NCI-H2171 treated with DMSO at 0.1 percent for 48 hours (cell line): ENCODE measurements around the gene TPPP.

Source experiments
- DNase-seq: peaks from one replicate; lab custom pipeline; 2025; lab: John Stamatoyannopoulos, UW

Gene TPPP

DNA sequence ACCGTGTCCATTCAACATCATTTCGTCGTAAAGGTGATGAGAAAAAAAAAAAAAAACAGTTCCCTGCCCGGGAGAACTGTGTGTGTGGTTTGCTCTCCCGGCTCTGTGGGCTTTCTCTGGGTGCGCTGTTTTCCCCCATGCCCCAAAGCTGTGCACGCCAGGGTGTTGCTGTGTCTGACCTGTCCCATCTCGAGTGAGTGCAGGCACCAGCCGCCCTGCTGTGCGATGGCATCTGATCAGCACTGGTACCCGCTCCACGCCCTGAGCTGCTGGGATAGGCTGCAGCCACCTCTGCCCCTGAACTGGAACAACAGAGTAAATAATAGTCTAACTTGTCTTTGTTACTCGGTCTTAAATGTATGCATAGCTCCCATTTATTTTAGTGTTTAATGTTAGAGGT lies 47.7 kb downstream of the TPPP start:
- DNase-seq: no peak

DNA sequence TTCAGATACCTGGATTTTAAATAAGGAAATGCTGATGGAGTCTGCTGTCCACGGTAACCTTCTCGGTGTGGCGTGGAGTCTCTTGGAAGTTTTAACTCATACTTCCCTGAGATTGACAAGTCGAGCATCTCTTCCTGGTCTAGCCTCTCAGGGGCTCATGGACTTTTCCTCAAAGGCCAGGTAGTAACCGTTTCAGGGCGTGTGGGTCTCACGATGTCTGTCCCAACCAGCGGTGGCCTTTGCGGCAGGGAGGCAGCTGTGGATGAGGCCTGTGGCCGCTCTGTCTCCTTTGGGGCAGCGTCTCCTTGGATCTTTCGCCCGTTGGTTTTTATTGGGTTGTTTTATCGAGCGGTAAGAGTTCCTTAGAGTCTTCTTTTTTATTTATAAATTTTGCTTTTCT lies 48.2 kb downstream of the TPPP start:
- no peak for DNase-seq

DNA sequence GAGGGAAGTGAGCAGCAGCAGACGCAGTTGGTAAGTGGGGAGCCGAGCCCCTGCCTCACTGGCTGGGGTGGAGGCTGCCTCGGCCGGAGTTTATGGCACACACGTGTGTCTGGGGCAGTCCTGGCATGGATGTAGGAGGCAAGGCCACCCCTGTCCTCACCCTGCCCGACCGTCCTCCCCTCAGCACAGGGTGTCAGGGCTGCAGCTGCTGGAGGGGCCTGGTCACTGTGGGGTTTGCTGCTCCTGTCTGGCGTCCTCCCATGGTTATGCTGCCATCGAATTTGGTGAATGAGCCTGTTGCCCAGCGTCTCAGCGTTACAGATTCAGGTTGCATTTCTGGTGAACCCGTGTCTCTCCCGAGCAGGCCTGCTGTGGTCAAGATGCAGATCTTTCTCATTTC lies 48.6 kb downstream of the TPPP start:
- DNase-seq: no peak

DNA sequence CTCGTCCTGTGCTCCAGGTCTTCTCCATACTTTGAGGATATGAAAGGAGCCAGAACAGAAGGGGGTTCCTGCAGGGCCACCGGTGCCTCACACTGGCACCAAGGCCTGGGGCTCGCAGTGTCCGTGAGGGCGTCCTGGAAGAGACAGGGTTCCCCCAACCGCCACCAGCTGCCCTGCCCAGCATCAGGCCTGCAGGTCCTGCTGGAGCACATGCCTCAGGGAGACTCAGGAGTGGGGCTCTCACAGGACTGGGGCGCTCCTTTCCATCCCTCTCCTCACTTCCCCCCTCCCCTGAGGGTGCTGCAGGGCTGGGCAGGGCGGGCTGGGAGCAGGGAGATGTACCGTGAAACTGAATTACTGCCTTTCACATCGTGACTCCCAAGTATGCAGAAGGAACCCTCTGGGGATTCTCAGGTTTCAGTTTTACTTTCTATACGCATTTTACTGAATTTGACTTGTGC lies 49.3 kb downstream of the TPPP start:
- peak; percentile 90 for DNase-seq

DNA sequence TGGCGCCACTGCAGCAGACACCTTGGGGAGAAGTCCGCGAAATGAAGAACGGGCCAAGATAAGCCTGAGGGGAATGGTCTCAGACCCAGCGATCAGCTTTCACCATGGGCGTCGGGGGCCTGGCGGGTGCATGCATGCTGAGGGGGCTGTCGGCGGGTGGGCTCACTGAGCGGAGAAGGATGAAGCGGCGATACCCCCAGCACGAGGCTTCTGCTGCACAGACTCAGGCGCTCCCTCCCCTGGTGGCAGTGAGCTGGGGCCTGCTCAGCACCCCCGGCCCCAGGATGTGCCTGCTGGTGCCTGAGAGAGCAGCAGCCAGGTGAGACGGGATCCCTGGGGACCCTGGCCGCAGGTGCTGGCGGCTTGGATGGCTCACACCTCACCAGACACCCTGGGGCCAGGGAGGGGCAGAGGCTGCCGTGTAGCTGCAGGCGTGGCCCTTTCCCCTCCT lies 49.8 kb downstream of the TPPP start:
- peak; percentile 98 for DNase-seq

DNA sequence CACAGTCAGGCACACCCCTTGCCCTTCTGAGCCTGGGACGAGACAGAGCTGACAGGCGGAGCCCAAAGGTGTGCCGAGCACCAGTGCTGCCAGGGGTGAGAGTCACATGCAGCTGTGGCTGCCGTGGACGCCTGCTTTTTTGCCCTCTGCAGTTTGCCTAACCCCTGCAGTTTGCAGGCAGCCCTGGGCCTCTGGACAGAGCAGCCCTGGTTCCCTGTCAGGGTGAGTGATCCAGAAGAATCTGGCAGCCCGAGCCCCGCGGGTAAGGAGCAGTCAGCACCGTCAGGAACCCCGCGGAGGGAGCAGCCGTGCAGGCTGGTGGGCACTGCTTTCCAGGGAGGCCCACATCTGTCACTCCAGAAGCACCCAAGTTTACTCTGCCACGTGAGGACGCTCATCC lies 50.7 kb downstream of the TPPP start:
- peak; percentile 99 for DNase-seq

DNA sequence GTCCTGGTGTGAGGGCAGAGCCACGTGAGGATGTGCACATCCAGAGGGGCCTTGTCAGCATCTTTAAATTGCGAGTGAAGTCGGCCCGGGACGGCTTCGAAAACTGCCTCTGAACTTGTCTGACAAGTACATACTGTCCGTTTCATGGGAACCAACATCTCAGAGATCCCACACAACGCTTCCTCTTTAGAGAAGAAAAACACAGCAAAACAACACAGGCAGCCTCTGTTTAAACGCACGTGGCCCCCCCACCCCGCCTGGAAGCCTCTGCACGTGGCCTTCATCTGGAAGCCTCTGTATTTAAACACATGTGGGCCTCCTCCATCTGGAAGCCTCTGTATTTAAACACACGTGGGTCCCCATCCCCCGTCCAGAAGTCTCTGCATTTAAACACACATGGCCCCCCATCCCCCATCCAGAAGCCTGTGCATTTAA lies 51.8 kb downstream of the TPPP start:
- DNase-seq: no peak

DNA sequence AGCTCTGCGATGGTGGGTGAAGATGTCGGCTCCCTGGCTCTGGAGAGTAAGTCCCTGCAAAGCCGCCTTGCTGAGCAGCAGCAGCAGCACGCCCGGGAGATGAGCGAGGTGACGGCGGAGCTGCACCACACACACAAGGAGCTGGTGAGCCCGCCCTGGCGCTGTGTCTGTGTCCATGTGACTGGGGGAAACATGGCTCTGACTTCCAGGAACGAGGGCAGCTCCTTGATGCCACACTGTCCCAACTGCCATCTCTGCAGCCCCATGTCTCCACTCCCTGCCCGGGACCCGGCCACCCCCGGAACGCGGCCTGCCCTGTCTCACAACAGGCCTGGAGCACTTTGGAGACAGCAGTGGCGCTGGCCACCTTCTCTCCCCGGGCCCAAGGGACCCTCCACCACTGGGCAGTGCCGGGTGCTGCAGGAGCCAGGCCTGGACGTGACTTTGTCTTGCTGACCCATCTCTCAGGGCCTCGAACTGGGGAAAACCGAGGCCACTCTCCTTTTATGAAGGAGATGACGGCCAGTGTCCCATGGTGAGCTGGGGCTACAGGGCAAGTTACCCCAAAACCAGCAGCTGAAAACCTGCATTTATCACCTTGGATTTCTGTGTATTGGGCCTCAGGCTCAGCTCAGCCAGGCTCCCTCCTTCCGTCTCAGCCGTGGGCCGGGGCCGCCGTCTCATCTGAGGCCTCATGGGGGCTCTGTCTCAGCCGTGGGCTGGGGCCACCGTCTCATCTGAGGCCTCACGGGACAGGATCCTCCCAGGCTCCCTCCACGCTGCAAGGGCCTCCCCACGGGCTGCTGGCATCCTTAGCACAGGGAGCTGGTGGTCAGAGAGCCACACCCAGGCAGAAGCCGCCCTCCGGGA lies 52.5 kb downstream of the TPPP start:
- DNase-seq: no peak

DNA sequence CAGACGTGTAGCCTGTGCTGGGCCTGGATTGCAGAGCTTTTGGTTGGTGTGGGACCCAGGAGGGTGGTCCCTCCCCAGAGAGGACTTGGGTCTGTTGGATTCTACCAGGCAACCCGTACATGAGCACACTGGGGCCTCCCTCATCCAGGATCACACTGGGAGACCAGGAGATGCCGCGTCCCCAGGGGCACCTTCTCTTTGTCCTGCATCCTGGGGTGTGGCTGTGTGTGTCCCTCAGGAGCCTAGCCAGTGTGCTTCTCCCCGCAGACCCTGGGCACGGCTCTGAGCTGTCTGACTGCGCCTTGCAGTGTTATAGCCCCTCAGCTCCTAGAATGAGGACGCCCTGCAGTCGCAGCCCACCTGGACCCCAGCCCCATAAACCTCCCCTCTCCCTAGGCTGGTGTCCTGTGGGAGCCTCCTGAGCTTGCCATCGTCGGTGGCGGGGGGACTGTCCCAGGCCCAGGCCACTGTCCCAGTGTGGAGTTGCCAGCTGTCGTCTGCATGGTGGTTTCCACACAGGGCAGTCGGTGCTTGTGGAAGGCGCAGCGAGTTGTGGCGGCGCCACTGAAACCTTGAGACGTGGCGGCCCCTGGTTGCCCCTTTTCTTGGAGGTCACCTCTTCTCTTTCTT lies 53.5 kb downstream of the TPPP start:
- no peak for DNase-seq

DNA sequence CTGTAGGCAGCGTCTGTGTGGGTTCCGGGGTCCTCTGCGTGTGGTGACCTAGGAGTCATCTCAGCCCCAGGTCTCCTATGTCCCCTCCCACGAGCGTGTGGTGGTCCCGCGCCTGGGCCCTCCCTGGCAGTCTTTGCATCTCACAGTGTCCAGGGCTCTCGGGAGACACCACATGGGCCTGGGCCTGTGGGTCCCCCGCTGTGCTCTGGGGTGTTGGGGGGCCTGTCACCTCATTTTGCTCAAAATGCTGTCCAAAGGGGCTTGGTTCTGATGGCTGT lies 54.0 kb downstream of the TPPP start:
- no peak for DNase-seq

DNA sequence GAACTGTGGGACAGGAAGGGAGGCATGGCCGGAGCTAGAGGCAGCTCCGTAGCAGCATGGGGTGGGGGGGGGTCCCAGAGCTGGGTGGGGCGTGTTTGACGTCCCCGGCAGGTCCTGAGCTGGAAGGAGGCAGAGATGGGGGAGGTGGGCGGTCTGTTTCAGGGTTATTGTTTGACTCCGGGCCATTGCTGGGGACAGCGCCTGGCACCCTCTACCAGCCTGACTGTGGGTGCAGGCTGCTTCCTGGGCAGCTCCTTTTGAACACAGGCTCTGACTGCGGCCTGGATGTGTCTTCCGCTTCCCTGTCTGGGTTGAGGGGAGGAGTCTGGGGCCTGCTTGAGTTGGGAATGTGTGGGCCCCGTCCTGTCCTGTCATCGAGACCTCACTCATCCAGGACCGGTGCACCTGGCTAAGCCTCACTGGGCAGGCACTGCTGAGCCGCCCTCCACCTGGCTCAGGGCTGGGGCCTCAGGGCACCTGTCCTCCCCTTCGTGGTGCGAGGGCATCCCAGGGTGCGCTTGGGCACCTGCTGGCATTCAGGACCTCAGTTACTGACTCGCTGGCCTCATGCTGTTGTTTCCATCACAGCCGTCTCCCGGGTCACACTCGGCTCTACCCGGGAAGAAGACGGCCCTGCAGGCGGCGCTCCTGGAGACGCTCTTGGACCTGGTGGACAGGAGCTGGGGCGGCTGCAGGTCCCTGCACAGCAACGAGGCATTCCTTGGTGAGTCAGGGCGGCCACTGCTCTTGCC lies 54.5 kb downstream of the TPPP start:
- DNase-seq: no peak

DNA sequence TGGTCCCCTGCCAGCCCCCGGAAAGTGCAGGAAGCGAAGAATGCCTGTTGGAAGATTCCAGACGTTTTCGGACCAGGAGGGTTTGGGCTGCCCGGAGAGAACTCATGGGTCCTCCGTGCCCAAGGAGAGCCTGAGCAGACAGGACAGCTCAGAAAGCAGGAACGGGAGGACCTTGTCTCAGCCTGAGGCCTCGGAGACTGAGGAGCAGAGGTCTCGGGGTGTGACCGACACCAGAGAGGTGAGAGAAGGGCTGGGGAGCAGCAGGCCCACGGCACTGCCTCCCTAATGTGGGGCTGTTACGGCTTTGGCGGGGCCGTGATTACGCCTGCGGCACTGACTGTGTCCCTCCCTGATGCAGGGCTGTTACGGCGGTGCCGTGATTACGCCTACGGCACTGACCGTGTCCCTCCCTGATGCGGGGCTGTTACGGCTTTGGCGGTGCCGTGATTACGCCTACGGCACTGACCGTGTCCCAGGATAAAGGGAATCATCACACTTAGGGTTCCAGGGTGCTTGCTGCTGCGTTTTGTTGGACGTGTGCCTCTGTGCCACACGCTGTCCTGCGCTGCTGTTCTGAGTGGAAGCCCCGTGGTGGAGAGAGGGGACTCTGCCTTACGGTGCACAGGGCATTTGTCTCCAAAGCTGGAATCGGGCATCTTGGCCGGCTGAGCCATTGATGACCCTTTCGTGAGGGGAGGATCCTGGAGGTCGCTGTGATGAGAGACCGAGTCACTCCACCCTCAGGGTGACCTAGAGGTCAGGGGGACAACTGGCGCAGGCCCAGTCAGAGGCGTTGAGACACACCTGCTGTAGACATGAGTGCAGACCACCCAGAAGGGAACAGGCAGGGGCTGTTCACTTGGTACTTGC lies 55.3 kb downstream of the TPPP start:
- DNase-seq: no peak

DNA sequence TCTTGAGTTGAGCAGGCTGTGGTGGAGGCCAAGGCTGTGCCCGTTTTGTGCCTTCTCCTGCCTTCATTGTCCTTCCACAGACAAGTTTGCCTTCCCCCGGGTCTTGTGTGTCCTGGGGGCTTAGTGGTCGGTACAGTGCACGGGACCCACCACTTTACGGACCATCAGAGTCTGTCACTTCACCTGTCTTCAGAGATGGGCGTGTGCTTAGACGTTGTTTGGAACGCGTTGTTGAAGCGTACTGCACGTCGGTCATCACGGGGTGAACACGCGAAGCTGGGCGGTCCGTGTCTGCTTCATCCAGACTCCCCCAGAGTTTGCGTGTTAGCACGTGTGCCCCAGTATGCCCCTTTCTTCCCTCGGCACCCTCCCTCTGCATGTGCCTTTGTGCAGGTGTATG lies 56.2 kb downstream of the TPPP start:
- no peak for DNase-seq

DNA sequence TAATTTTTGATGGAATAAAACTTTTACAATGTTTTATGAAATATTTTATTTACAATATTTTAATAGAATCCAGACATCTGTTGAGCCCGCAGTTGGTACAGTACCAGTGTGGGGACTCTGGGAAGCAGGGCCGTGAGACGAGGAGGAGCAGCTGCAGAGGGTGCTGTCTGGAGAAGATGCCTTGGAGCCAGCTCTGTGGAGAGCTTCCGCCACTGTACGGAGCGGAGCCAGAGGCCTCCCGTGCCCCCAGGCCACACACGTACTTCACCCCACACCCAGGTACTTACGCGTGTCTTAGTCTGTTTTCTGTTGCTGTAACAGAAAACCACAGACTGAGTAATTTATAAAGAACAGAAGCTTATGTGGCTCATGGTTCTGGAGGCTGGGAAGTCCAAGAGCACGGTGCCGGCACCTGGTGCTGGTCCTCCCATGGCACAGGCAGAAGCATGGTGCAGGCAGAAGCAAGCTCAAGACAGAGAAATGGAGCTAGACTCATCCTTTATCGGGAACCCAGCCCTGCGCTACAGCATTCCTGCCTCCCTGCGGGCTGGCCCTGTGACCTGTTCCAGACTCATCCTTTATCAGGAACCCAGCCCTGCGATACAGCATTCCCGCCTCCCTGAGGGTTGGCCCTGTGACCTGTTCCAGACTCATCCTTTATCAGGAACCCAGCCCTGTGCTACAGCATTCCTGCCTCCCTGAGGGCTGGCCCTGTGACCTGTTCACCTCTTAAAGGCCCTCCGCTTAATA lies 57.7 kb downstream of the TPPP start:
- DNase-seq: no peak

DNA sequence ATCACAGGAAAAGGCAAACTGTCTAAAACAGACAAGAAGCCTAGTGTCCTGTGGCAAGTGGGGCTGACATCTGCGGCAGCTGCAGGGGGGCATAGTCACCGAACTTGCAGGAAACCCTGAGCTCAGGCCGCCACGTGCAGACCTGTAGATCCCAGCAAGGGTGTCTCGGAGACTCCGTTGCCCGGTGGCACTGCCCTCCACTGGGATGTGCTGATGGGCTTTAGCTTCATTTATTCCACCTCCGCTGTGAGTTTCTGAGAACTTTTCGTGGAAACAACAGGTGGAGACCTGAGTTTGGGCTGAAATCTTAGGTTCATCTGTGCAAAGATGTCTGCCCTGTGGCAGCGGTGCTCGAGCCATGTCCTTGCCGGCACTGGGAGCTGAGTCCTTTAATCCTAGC lies 59.0 kb downstream of the TPPP start:
- no peak for DNase-seq

DNA sequence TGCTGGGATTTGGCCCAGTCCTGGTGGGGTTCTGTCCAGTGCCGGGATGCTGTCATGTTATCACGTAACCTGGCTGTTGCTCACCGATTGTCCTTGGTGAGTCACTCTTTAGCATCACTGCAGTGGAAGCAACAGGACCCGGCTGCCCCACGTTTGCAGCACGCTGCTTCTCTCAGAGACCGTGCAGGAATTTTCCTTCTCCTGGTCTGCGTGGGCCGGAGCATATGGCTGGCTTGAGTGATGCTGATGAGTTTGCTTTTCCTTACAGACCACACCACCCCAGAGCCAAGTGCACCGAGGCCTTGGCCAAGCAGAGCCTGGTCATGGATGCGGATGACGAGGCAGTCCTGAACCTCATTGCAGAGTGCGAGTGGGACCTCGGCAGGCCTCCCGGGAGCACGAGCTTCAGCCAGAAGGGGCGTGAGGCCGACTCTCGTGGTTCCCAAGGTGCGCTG lies 59.6 kb downstream of the TPPP start:
- no peak for DNase-seq

DNA sequence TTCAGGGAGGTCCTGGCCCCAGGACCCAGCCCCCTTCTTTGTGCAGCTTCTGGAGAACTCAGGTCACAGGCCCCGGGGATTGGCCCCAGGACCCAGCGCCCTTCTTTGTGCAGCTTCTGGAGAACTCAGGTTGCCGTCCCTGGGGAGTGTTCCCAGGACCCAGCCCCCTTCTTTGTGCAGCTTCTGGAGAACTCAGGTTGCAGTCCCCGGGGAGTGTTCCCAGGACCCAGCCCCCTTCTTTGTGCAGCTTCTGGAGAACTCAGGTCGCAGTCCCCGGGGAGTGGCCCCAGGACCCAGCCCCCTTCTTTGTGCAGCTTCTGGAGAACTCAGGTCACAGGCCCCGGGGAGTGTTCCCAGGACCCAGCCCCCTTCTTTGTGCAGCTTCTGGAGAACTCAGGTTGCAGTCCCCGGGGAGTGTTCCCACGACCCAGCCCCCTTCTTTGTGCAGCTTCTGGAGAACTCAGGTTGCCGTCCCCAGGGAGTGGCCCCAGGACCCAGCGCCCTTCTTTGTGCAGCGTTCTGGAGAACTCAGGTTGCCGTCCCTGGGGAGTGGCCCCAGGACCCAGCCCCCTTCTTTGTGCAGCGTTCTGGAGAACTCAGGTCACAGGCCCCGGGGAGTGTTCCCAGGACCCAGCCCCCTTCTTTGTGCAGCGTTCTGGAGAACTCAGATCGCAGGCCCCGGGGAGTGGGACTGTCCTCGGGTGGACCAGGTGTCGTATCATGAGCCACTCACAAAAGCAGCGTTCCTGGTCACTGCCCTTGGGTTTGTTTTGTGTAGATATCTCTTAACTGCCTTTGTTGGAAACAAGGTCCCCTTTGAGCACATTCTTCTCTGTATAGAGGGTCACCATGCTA lies 64.6 kb downstream of the TPPP start:
- peak; percentile 87 for DNase-seq

DNA sequence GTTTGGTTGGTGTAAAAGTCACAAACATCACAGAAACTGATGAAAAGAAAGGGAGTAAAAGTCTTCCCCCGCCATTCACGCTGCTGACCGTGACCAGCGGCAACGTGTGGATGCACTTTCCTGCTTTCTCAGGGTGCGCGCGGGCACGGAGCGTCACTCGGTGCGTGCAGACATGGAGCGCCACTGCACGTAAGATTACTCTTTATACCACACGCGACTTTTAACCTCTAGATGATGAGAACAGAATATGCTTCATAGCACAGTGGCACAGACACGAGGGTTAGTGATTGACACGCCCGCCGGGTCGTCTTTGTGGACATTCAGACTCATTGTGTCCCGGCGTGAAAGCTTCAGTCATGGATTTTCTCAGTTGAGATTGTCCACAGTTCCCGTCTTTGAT lies 65.3 kb downstream of the TPPP start:
- DNase-seq: no peak

DNA sequence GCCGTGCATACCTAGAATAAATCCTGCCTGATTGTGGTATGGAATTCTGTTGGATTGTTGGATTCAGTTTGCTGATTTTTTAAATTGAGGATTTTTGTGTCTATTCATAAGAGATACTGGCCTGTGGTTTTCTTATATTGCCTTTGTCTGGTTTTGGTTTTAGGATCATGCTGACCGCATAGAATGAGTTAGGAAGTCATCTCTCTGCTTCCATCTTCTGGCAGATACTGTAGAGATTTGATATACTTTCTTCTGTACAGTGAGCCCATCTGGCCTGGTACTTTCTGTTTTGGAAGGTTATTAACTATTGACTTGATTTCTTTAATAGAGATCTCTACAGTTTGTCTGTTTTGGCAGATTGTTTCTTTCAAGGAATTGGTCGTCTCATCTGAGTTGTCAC lies 66.3 kb downstream of the TPPP start:
- DNase-seq: no peak

DNA sequence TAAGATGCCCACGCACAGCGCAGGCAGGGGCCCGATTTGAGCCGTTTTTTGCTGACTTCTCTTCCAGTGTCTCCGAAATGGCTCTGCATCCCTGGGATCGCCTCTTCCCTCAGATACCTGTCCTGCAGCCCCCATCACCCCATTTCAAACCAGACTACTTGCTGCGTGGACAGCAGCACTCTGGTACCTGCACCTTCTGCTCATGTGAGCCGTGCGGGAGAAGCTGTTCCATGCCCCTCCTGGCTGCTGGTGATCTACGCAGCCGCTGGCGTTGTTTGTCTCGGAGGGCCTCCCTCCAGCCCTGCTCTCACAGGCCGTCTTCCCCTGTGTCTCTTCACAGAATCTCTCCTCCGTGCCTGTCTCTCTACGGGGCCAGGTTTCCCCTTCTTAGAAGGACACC lies 67.6 kb downstream of the TPPP start:
- no peak for DNase-seq

DNA sequence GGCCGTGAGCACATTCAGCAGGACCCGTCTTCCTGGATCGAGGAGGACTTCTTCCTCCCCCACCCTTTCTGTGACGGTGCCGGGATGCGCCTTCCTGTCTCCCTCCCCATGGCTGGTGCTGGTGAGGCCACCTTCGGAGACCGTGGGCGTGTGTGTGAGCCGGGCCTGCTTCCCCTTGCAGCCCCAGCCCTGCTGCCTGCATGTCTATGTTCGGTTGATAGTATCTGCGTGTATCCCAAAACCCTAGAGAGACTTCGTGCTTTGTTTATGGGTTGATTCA lies 68.3 kb downstream of the TPPP start:
- no peak for DNase-seq
